ENCODE data around the gene THAP6. TPM values are rescaled to one million over a fixed set of nuclear protein-coding genes. Genes with fewer than 3 reads are reported as not detected.

The THAP6 gene
- total and polyA plus RNA-seq, 4 donors = 9.2 to 28.0 (median 15.9) TPM

GRCh38 chr4:75549019-75549418 is 34.7 kb downstream of the THAP6 start:
- Histone ChIP-seq H3K4me3 (ENCODE audit: low read length in 2 of 2) (no peak overlapping the region), H3K27me3 (ENCODE audit: control insufficient read depth in 1 of 2, insufficient read depth in 2 of 2, low read length in 1 of 2) (no peaks in the 10 kb centered on the region), H3K4me1 (ENCODE audit: control insufficient read depth in 1 of 2, insufficient read depth in 2 of 2, low read length in 2 of 2) (no peaks in the 10 kb centered on the region), H3K27ac (ENCODE audit: low read depth in 1 of 2, low read length in 2 of 2) (no peak overlapping the region), H3K9me3 (ENCODE audit: control insufficient read depth, low read length) (no peaks in the 10 kb centered on the region), H3K36me3 (ENCODE audit: control insufficient read depth in 1 of 2, insufficient read depth in 2 of 2, low read length in 1 of 2) (no peaks in the 10 kb centered on the region)
- 90 to 92% methylated on average over 2 of the region's 2 CpGs for WGBS, 2 donors
- intact Hi-C loops (cut with DNase I) = no loop called here
- DNase-seq = no peak
- no peak for ATAC-seq (ENCODE audit: low FRiP score)

GRCh38 chr4:75552452-75552851 is 38.2 kb downstream of the THAP6 start:
- Histone ChIP-seq H3K27ac (ENCODE audit: low read depth in 1 of 2, low read length in 2 of 2) (no peak overlapping the region), H3K36me3 (ENCODE audit: control insufficient read depth in 1 of 2, insufficient read depth in 2 of 2, low read length in 1 of 2) (no peaks in the 10 kb centered on the region), H3K4me3 (ENCODE audit: low read length in 2 of 2) (no peak overlapping the region), H3K9me3 (ENCODE audit: control insufficient read depth, low read length) (no peaks in the 10 kb centered on the region), H3K27me3 (ENCODE audit: control insufficient read depth in 1 of 2, insufficient read depth in 2 of 2, low read length in 1 of 2) (no peaks in the 10 kb centered on the region), H3K4me1 (ENCODE audit: control insufficient read depth in 1 of 2, insufficient read depth in 2 of 2, low read length in 2 of 2) (no peaks in the 10 kb centered on the region)
- ATAC-seq (ENCODE audit: low FRiP score) (no peak), DNase-seq (no peak)
- intact Hi-C loops (cut with DNase I) = no loop called here

GRCh38 chr4:75555294-75556164 is 41.3 kb downstream of the THAP6 start, which contains the start of gene ODAPH:
Gene ODAPH (plus strand): TSS chr4:75556066. CDS start chr4:75556083, 17 bp downstream.
- Histone ChIP-seq H3K4me1 (ENCODE audit: control insufficient read depth in 1 of 2, insufficient read depth in 2 of 2, low read length in 2 of 2) (no peaks in the 10 kb centered on the region), H3K9me3 (ENCODE audit: control insufficient read depth, low read length) (no peaks in the 10 kb centered on the region), H3K27ac (ENCODE audit: low read depth in 1 of 2, low read length in 2 of 2) (no peak within 1 kb of the TSS), H3K27me3 (ENCODE audit: control insufficient read depth in 1 of 2, insufficient read depth in 2 of 2, low read length in 1 of 2) (no peaks in the 10 kb centered on the region), H3K4me3 (ENCODE audit: low read length in 2 of 2) (no peak within 1 kb of the TSS), H3K36me3 (ENCODE audit: control insufficient read depth in 1 of 2, insufficient read depth in 2 of 2, low read length in 1 of 2) (no peaks in the 10 kb centered on the region)
- intact Hi-C loops (cut with DNase I) = no loop called here
- DNase-seq = no peak
- 56 to 61% methylated on average over 9 of the region's 9 CpGs for WGBS, 2 donors
- no peak for ATAC-seq (ENCODE audit: low FRiP score)

GRCh38 chr4:75557696-75558095 is 43.4 kb downstream of the THAP6 start:
- no peak for DNase-seq
- Histone ChIP-seq H3K4me1 (ENCODE audit: control insufficient read depth in 1 of 2, insufficient read depth in 2 of 2, low read length in 2 of 2) (no peaks in the 10 kb centered on the region), H3K4me3 (ENCODE audit: low read length in 2 of 2) (no peak overlapping the region), H3K9me3 (ENCODE audit: control insufficient read depth, low read length) (no peaks in the 10 kb centered on the region), H3K27ac (ENCODE audit: low read depth in 1 of 2, low read length in 2 of 2) (no peak overlapping the region), H3K27me3 (ENCODE audit: control insufficient read depth in 1 of 2, insufficient read depth in 2 of 2, low read length in 1 of 2) (no peaks in the 10 kb centered on the region), H3K36me3 (ENCODE audit: control insufficient read depth in 1 of 2, insufficient read depth in 2 of 2, low read length in 1 of 2) (no peaks in the 10 kb centered on the region)
- 84 to 85% methylated on average over 8 of the region's 8 CpGs for WGBS, 2 donors
- intact Hi-C loops (cut with DNase I) = no loop called here
- ATAC-seq (ENCODE audit: low FRiP score) = no peak

GRCh38 chr4:75561789-75562188 is 47.5 kb downstream of the THAP6 start:
- no peaks in the 10 kb centered on the region for H3K9me3 ChIP-seq (ENCODE audit: control insufficient read depth, low read length)
- no peaks in the 10 kb centered on the region for H3K27me3 ChIP-seq (ENCODE audit: control insufficient read depth in 1 of 2, insufficient read depth in 2 of 2, low read length in 1 of 2)
- 75 to 77% methylated on average over 7 to 8 of the region's 8 CpGs for WGBS, 2 donors
- H3K27ac ChIP-seq (ENCODE audit: low read depth in 1 of 2, low read length in 2 of 2) = no peak overlapping the region
- H3K4me3 ChIP-seq (ENCODE audit: low read length in 2 of 2) = no peak overlapping the region
- H3K36me3 ChIP-seq (ENCODE audit: control insufficient read depth in 1 of 2, insufficient read depth in 2 of 2, low read length in 1 of 2) = no peaks in the 10 kb centered on the region
- no peak for DNase-seq
- no peaks in the 10 kb centered on the region for H3K4me1 ChIP-seq (ENCODE audit: control insufficient read depth in 1 of 2, insufficient read depth in 2 of 2, low read length in 2 of 2)
- intact Hi-C loops (cut with DNase I) = no loop called here
- no peak for ATAC-seq (ENCODE audit: low FRiP score)

GRCh38 chr4:75564023-75564422 is 49.8 kb downstream of the THAP6 start:
- Histone ChIP-seq H3K4me1 (ENCODE audit: control insufficient read depth in 1 of 2, insufficient read depth in 2 of 2, low read length in 2 of 2) (no peaks in the 10 kb centered on the region), H3K9me3 (ENCODE audit: control insufficient read depth, low read length) (no peaks in the 10 kb centered on the region), H3K36me3 (ENCODE audit: control insufficient read depth in 1 of 2, insufficient read depth in 2 of 2, low read length in 1 of 2) (no peaks in the 10 kb centered on the region), H3K27me3 (ENCODE audit: control insufficient read depth in 1 of 2, insufficient read depth in 2 of 2, low read length in 1 of 2) (no peaks in the 10 kb centered on the region), H3K27ac (ENCODE audit: low read depth in 1 of 2, low read length in 2 of 2) (no peak overlapping the region), H3K4me3 (ENCODE audit: low read length in 2 of 2) (no peak overlapping the region)
- ATAC-seq (ENCODE audit: low FRiP score) = no peak
- intact Hi-C loops (cut with DNase I) = no loop called here
- 78 to 85% methylated on average over 11 of the region's 11 CpGs for WGBS, 2 donors
- no peak for DNase-seq

GRCh38 chr4:75565481-75565880 is 51.2 kb downstream of the THAP6 start:
- ATAC-seq (ENCODE audit: low FRiP score) (no peak), DNase-seq (no peak)
- Histone ChIP-seq H3K9me3 (ENCODE audit: control insufficient read depth, low read length) (no peaks in the 10 kb centered on the region), H3K4me3 (ENCODE audit: low read length in 2 of 2) (no peak overlapping the region), H3K36me3 (ENCODE audit: control insufficient read depth in 1 of 2, insufficient read depth in 2 of 2, low read length in 1 of 2) (no peaks in the 10 kb centered on the region), H3K27ac (ENCODE audit: low read depth in 1 of 2, low read length in 2 of 2) (no peak overlapping the region), H3K4me1 (ENCODE audit: control insufficient read depth in 1 of 2, insufficient read depth in 2 of 2, low read length in 2 of 2) (no peaks in the 10 kb centered on the region), H3K27me3 (ENCODE audit: control insufficient read depth in 1 of 2, insufficient read depth in 2 of 2, low read length in 1 of 2) (no peaks in the 10 kb centered on the region)
- intact Hi-C loops (cut with DNase I) = no loop called here

- DNase-seq = no peak
- H3K27ac ChIP-seq (ENCODE audit: low read depth in 1 of 2, low read length in 2 of 2) = no peak overlapping the region
- H3K27me3 ChIP-seq (ENCODE audit: control insufficient read depth in 1 of 2, insufficient read depth in 2 of 2, low read length in 1 of 2) = no peaks in the 10 kb centered on the region
- no peak overlapping the region for H3K4me3 ChIP-seq (ENCODE audit: low read length in 2 of 2)
- no peaks in the 10 kb centered on the region for H3K4me1 ChIP-seq (ENCODE audit: control insufficient read depth in 1 of 2, insufficient read depth in 2 of 2, low read length in 2 of 2)
- no peaks in the 10 kb centered on the region for H3K9me3 ChIP-seq (ENCODE audit: control insufficient read depth, low read length)
- ATAC-seq (ENCODE audit: low FRiP score) = no peak
- intact Hi-C loops (cut with DNase I) = no loop called here
- WGBS, 2 donors = 81 to 86% methylated on average over 1 of the region's 1 CpG
- H3K36me3 ChIP-seq (ENCODE audit: control insufficient read depth in 1 of 2, insufficient read depth in 2 of 2, low read length in 1 of 2) = no peaks in the 10 kb centered on the region
Observed at GRCh38 chr4:75566911-75567310, 52.6 kb downstream of the THAP6 start.

GRCh38 chr4:75567725-75568124 is 53.5 kb downstream of the THAP6 start:
- H3K4me1 ChIP-seq (ENCODE audit: control insufficient read depth in 1 of 2, insufficient read depth in 2 of 2, low read length in 2 of 2) = no peaks in the 10 kb centered on the region
- no peak overlapping the region for H3K27ac ChIP-seq (ENCODE audit: low read depth in 1 of 2, low read length in 2 of 2)
- no peaks in the 10 kb centered on the region for H3K9me3 ChIP-seq (ENCODE audit: control insufficient read depth, low read length)
- DNase-seq (no peak), ATAC-seq (ENCODE audit: low FRiP score) (no peak)
- intact Hi-C loops (cut with DNase I) = no loop called here
- H3K4me3 ChIP-seq (ENCODE audit: low read length in 2 of 2) = no peak overlapping the region
- WGBS, 2 donors = 88 to 96% methylated on average over 2 of the region's 2 CpGs
- H3K27me3 ChIP-seq (ENCODE audit: control insufficient read depth in 1 of 2, insufficient read depth in 2 of 2, low read length in 1 of 2) = no peaks in the 10 kb centered on the region
- H3K36me3 ChIP-seq (ENCODE audit: control insufficient read depth in 1 of 2, insufficient read depth in 2 of 2, low read length in 1 of 2) = no peaks in the 10 kb centered on the region
